K562 (cell line): Measurements from ENCODE around the gene CXCL16. TPM values are rescaled to one million over a fixed set of nuclear protein-coding genes. Genes with fewer than 3 reads are reported as not detected.

Source experiments
- ATAC-seq: fragments of 200-7000 bp; cut with Tn5 transposase; 3 replicates; pipeline ENCODE4 v1.9.1; 2020; ENCODE audit warnings: moderate library complexity
- BruUV-seq: library from RNA; stranded (reverse); fragments of 400-500 nt; replicated peaks from 2 replicates; lab custom pipeline; 2021; lab: Mats Ljungman, UMichigan
- CTCF ChIA-PET: fragments of 300-600 bp; formaldehyde crosslinking; extraction: SDS; loops from one replicate; lab custom pipeline; 2021; ENCODE audit warnings: low intra/inter-chr PET ratio; lab: Yijun Ruan, JAX
- POLR2A ChIA-PET: fragments of 300-600, 350-650 bp; sonication (Branson Sonifier 250); formaldehyde crosslinking; extraction: SDS; loops from one replicate; lab custom pipeline; 2021; ENCODE audit warnings: antibody characterized with exemption, inconsistent platforms; lab: Yijun Ruan, JAX
- DNase-seq, 4 experiments: peaks; one replicate each; pipeline versions ENCODE4 v3.0.0 to v3.0.0-alpha.2; 2011 to 2018; ENCODE audit warnings: low spot score in 3 of 4, mixed read lengths in 3 of 4; ENCODE audit errors: extremely low read depth in 1 of 4
- FAIRE-seq: peaks from 2 replicates; lab custom pipeline; 2011; peaks lifted over from hg19 to GRCh38; lab: Jason Lieb, UNC
- H2AFZ ChIP-seq: 2 replicates; pipeline ENCODE4 v1.6.0; 2011; ENCODE audit warnings: low read depth, low read length, control low read depth, inconsistent platforms
- H3K27ac ChIP-seq: fragments of 200-600 bp; 3 replicates; pipeline ENCODE4 v1.8.0; 2011; ENCODE audit warnings: low read depth, mild to moderate bottlenecking, control low read depth, inconsistent platforms, low read length, moderate library complexity, mixed read lengths; ENCODE audit errors: extremely low read depth
- H3K27me3 ChIP-seq, 2 experiments: fragments of 300-600 bp in 1 of 2; 2 replicates in 1 of 2; 3 replicates in 1 of 2; pipeline versions ENCODE4 v1.6.0 to v1.8.0; 2011; ENCODE audit warnings: inconsistent platforms in 2 of 2, low read length in 2 of 2, mild to moderate bottlenecking in 1 of 2, mixed read lengths in 1 of 2, moderate library complexity in 1 of 2; ENCODE audit not compliant: control insufficient read depth in 2 of 2, insufficient read depth in 2 of 2
- H3K36me3 ChIP-seq: fragments of 300-600 bp; 3 replicates; pipeline ENCODE4 v1.8.0; 2011; ENCODE audit warnings: mild to moderate bottlenecking, low read length, inconsistent platforms; ENCODE audit not compliant: control insufficient read depth, insufficient read depth
- H3K4me1 ChIP-seq, 2 experiments: fragments of 200-600 bp in 1 of 2; replicated peaks in 1 of 2; 2 replicates in 1 of 2; 3 replicates in 1 of 2; pipeline versions ENCODE4 v1.5.1 to v1.8.0; 2011; ENCODE audit warnings: inconsistent platforms in 2 of 2, low read length in 2 of 2, mild to moderate bottlenecking in 1 of 2, mixed read lengths in 1 of 2, moderate library complexity in 1 of 2; ENCODE audit not compliant: control insufficient read depth in 2 of 2, insufficient read depth in 2 of 2
- H3K4me2 ChIP-seq: 2 replicates; pipeline ENCODE4 v1.6.1; 2011; ENCODE audit warnings: low read length, control low read depth, inconsistent platforms, mixed read lengths; ENCODE audit not compliant: insufficient read depth
- H3K4me3 ChIP-seq: fragments of 200-600 bp; sonication (generic), shearing (Covaris generic); 2 replicates; pipeline ENCODE4 v1.5.1; 2016; ENCODE audit warnings: control low read depth, inconsistent platforms
- H3K79me2 ChIP-seq: fragments of 200-600 bp; 3 replicates; pipeline ENCODE4 v1.8.0; 2011; ENCODE audit warnings: low read length, inconsistent platforms; ENCODE audit not compliant: control insufficient read depth, insufficient read depth
- H3K9ac ChIP-seq, 2 experiments: 2 replicates each; pipeline versions ENCODE4 v1.6.0 to v1.6.1; 2011; ENCODE audit warnings: low read depth in 2 of 2, low read length in 2 of 2, control low read depth in 1 of 2, inconsistent platforms in 1 of 2, mild to moderate bottlenecking in 1 of 2, mixed read lengths in 1 of 2; ENCODE audit not compliant: insufficient read depth in 1 of 2
- H3K9me1 ChIP-seq: one replicate; pipeline ENCODE4 v1.6.0; 2011; ENCODE audit warnings: inconsistent platforms, mild to moderate bottlenecking, low read length, moderate library complexity; ENCODE audit not compliant: control insufficient read depth, insufficient read depth
- H3K9me3 ChIP-seq: replicated peaks from 2 replicates; pipeline ENCODE4 v1.5.1; 2011; ENCODE audit warnings: low read depth, low read length, inconsistent platforms; ENCODE audit not compliant: control insufficient read depth, insufficient read depth
- H4K20me1 ChIP-seq: replicated peaks from 2 replicates; pipeline ENCODE4 v1.6.1; 2011; ENCODE audit warnings: low read length, inconsistent platforms, mixed read lengths; ENCODE audit not compliant: control insufficient read depth, insufficient read depth
- PRPF4 ChIP-seq: fragments of 200-400 bp; formaldehyde crosslinking; IDR thresholded peaks from one replicate; pipeline ENCODE4 v1.6.1; 2017; ENCODE audit warnings: low read length, low read depth, mild to moderate bottlenecking; ENCODE audit not compliant: insufficient read depth, poor library complexity, severe bottlenecking
- SAP30 ChIP-seq: fragments of 200-600 bp; sonication (generic); IDR thresholded peaks from 2 replicates; pipeline ENCODE4 v1.6.1; 2012; ENCODE audit warnings: borderline replicate concordance, low read depth, mild to moderate bottlenecking, moderate library complexity, low read length, control low read depth, inconsistent platforms; ENCODE audit not compliant: insufficient read depth, poor library complexity, severe bottlenecking
- SMAD2 ChIP-seq: fragments of 150-350 bp; IDR thresholded peaks from 2 replicates; pipeline ENCODE4 v1.6.1; 2014; ENCODE audit warnings: low read depth, mild to moderate bottlenecking, low read length
- ZBED1 ChIP-seq: IDR thresholded peaks from 2 replicates; pipeline ENCODE4 v1.6.1; 2014
- ZFP1 ChIP-seq: fragments of 450-650 bp; formaldehyde crosslinking; IDR thresholded peaks from 2 replicates; pipeline ENCODE4 v1.4.0; 2020; ENCODE audit warnings: mild to moderate bottlenecking, mixed read lengths
- ZNF239 ChIP-seq: fragments of 250-450 bp; sonication (Bioruptor Pico); IDR thresholded peaks from 2 replicates; pipeline ENCODE4 v1.4.0; 2020; ENCODE audit warnings: mild to moderate bottlenecking
- ZNF263 ChIP-seq: sonication (generic); formaldehyde crosslinking; IDR thresholded peaks from 2 replicates; pipeline ENCODE4 v1.8.0; 2022; ENCODE audit warnings: mild to moderate bottlenecking, missing genetic modification reagents, borderline replicate concordance
- ZNF57 ChIP-seq: fragments of 450-650 bp; formaldehyde crosslinking; IDR thresholded peaks from 2 replicates; pipeline ENCODE4 v1.4.0; 2020; ENCODE audit warnings: mild to moderate bottlenecking, moderate library complexity
- ZNF778 ChIP-seq: fragments of 450-650 bp; formaldehyde crosslinking; IDR thresholded peaks from 2 replicates; pipeline ENCODE4 v1.4.0; 2020; ENCODE audit warnings: mild to moderate bottlenecking, moderate library complexity
- WGBS: fragments of 100-300 bp; shearing (Covaris generic); methylation state at CpG from one replicate; pipeline ENCODE4 v1.1.6; 2016; ENCODE audit warnings: low coverage, mixed read lengths; ENCODE audit not compliant: insufficient coverage; ENCODE audit errors: missing lambda C conversion rate; 5-methylcytosine and 5-hydroxymethylcytosine counted together
- in situ Hi-C: fragments of 300-500 bp; cut with MboI; formaldehyde crosslinking; loops from 4 replicates; pipeline ENCODE4 v1.15.0; 2018; ENCODE audit warnings: inconsistent platforms, mixed read lengths
- intact Hi-C: fragments of 100-400 bp; cut with micrococcal nuclease; formaldehyde crosslinking; loops from 2 replicates; pipeline ENCODE4 v1.14.2; 2022
- polyA plus RNA-seq, 8 experiments: library from polyadenylated mRNA; depleted of rRNA in 4 of 8; stranded (reverse) in 5 of 8; unstranded in 3 of 8; fragments of >200 nt; fragmentation: Nextera tagmentation in 2 of 8; fragmentation: Illumina TruSeq in 1 of 8; extraction: Ambion mirVana in 2 of 8; extraction: Trizol in 1 of 8; gene quantifications; 2 replicates each; pipeline versions ENCODE4 v1.2.1 to v1.2.3, GENCODE V29; 2011 to 2014; ENCODE audit warnings: inconsistent platforms in 1 of 8, missing spikeins in 1 of 8
- total RNA-seq, 7 experiments: library from RNA; depleted of rRNA in 6 of 7; stranded (reverse); fragments of >200 nt in 6 of 7; fragmentation: Illumina TruSeq in 2 of 7; extraction: Trizol in 2 of 7; gene quantifications; 2 replicates each; pipeline versions ENCODE4 v1.2.1 to v1.2.3, GENCODE V29; 2011 to 2021; ENCODE audit warnings: low replicate concordance in 1 of 7
- TF ChIP-seq, protein P1 (sequence below): fragments of 250-450 bp; sonication (Bioruptor Pico); IDR thresholded peaks from 2 replicates; pipeline ENCODE4 v1.8.0; 2021; ENCODE audit warnings: borderline replicate concordance, mild to moderate bottlenecking, moderate library complexity; ENCODE audit not compliant: poor library complexity, severe bottlenecking

The CXCL16 gene
- total and polyA plus RNA-seq, 9 of the 15 experiments (the other 6 are each of a cell fraction or from before 2014, with no cell fraction given) = 0.05 to 0.68 (median 0.22) TPM; not detected in 2

DNA sequence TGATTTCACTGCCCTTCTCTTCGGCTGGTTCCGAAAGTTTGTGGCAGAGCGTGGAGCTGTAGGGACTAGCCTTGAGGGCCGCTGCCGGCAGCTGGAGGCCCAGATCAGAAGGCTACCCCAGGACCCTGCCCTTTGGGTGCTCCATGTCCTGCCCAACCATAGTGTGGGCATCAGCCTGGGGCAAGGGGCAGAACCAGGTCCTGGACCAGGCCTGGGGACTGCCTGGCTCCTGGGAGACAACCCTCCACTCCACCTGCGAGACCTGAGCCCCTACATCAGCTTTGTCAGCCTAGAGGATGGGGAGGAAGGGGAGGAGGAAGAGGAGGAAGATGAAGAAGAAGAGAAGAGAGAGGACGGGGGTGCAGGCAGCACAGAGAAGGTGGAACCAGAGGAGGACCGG, 856 bp upstream of the CXCL16 start:
- Histone ChIP-seq H3K79me2 (no peaks in the 10 kb centered on the region), H3K27ac (no peak overlapping the region), H3K9ac (no peak overlapping the region), H2AFZ (no peak overlapping the region), H3K9me3 (no peaks in the 10 kb centered on the region), H3K4me3 (no peak overlapping the region), H3K9me1 (no peaks in the 10 kb centered on the region), H4K20me1 (no peaks in the 10 kb centered on the region), H3K27me3 (peaks cover 15 to 49% of the 10 kb centered on the region in 2 experiments), H3K36me3 (no peaks in the 10 kb centered on the region), H3K4me1 (peaks cover 4 to 22% of the 10 kb centered on the region in 2 experiments; a peak in 3 of 5 replicates), H3K4me2 (no peak overlapping the region)
- BruUV-seq = no TSS peak
- no peak for TF ChIP-seq ZNF57 (CRISPR knock-in tag)
- TF ChIP-seq ZNF263 (CRISPR knock-in tag) = peak; percentile 71
- no peak for TF ChIP-seq ZNF778 (CRISPR knock-in tag)
- TF ChIP-seq SAP30 = no peak
- ChIA-PET CTCF (no interaction called here), POLR2A (interaction anchor here (0.6 to 1.1 kb wide), 2 partner anchors 11 to 14 kb away, joined by 3 read pairs; no protein-coding TSS in a partner anchor)
- intact Hi-C loops (no loop called here), in situ Hi-C loops (no loop called here)
- FAIRE-seq (no peak), ATAC-seq (no peak), DNase-seq (no peak)
- 49% methylated on average over 5 of the region's 8 CpGs for WGBS

DNA sequence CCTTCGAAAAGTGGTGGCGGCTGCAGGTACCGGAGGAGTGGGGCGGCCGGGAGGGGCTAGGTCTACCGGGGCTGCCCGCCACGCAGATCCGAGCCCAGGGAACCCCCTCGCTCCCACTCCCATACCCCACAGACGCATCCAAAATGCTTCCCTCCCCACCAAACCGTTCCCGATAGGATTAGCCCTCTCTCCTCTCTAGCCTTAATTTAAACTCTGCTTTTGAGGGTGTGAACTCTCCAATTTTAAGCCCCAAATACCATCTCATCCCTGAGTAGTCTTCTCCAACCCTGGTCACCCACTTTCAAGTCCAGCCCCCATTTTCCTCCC, 260 bp upstream of the CXCL16 start:
- intact Hi-C loops = no loop called here
- 2% methylated on average over 8 of the region's 13 CpGs for WGBS
- no peak overlapping the region for H3K27ac ChIP-seq

More for the DNA sequence above, 260 bp upstream of the CXCL16 start:
- Histone ChIP-seq H3K27me3 (peaks cover 15 to 46% of the 10 kb centered on the region in 2 experiments), H3K9me3 (no peaks in the 10 kb centered on the region), H3K36me3 (no peaks in the 10 kb centered on the region)
- CTCF ChIA-PET = no interaction called here
- TF ChIP-seq ZNF239 (CRISPR knock-in tag) (no peak), ZFP1 (no peak), SMAD2 (no peak), PRPF4 (no peak), ZBED1 (no peak)
- TF ChIP-seq, protein P1, sequence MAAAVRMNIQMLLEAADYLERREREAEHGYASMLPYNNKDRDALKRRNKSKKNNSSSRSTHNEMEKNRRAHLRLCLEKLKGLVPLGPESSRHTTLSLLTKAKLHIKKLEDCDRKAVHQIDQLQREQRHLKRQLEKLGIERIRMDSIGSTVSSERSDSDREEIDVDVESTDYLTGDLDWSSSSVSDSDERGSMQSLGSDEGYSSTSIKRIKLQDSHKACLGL (CRISPR knock-in tag) = no peak
- TF ChIP-seq, all 486 proteins: peak for 0
- H3K4me2 ChIP-seq = peak overlapping the region; percentile 72; the same call in 1 of the 2 replicates
- H3K4me3 ChIP-seq = peak overlapping the region; percentile 43
- no peaks in the 10 kb centered on the region for H4K20me1 ChIP-seq
- H3K79me2 ChIP-seq = no peaks in the 10 kb centered on the region
- in situ Hi-C loops = no loop called here
- ATAC-seq (no peak), DNase-seq (no peak), FAIRE-seq (no peak)
- no peak overlapping the region for H2AFZ ChIP-seq
- POLR2A ChIA-PET = no interaction called here
- no TSS peak for BruUV-seq
- peak overlapping the region in 1 of 2 experiments; percentile 83; a peak in 2 of 4 replicates for H3K9ac ChIP-seq
- H3K9me1 ChIP-seq = no peaks in the 10 kb centered on the region
- peaks cover 4 to 17% of the 10 kb centered on the region in 2 experiments; a peak in 3 of 5 replicates for H3K4me1 ChIP-seq
